Measurements from ENCODE around the gene CGN. TPM values are rescaled to one million over a fixed set of nuclear protein-coding genes. Genes with fewer than 3 reads are reported as not detected.

The CGN gene
- not detected for total RNA-seq

DNA sequence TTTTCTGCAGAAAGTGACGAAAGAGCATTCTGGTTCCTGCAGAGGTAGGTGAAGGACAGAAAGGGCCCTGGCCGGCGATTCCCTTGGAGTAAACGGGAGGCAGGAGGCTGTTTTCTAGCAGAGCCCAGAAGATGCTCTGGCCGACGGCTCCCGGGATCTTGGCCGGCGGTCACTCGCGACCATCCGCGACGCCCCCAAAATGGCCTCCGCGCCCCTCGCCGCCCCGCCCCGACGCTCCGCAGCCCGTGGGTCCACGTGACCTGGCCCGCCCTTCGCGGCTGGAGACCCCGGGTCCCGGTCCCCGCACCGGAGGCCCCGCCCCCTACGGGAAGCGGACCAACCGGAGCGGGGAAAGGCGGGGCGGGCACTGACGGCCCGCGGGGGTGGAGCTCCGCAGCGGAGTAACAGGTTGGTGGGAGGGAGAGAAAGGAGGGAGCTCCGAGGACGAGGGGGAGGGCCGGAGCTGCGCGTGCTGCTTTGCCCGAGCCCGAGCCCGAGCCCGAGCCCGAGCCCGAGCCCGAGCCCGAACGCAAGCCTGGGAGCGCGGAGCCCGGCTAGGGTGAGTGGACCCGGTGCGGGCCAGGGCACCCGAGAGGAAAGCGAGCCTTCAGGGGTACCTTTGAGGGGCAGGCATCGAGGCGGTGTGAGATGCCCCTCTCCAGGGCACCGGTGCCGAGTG, at the start of gene CGN:
CGN (plus strand) TSS at position 431 of the 679 bp plus-strand sequence. CDS start 7,133 bp downstream, outside the sequence.
- TF ChIP-seq CTCF (IDR thresholded peaks at IDR 0.05): no peak
- Histone ChIP-seq H3K4me1 (peaks cover 0 to 13% of the 10 kb centered on the region in 2 donors), H3K27ac (peak within 1 kb of the TSS; percentile 68 to 69), H3K4me3 (peak within 1 kb of the TSS; percentile 68 to 78), H3K36me3 (no peaks in the 10 kb centered on the region), H3K27me3 (no peaks in the 10 kb centered on the region), H3K9me3 (no peaks in the 10 kb centered on the region)
- peak; percentile 51 to 91 for DNase-seq (ENCODE audit: low spot score in 2 of 2)
- intact Hi-C loops (cut with DNase I): loop anchor here (1.0 to 5.0 kb wide), 3 partner anchors 30 to 69 kb away; partner anchors contain the start of gene POGZ

DNA sequence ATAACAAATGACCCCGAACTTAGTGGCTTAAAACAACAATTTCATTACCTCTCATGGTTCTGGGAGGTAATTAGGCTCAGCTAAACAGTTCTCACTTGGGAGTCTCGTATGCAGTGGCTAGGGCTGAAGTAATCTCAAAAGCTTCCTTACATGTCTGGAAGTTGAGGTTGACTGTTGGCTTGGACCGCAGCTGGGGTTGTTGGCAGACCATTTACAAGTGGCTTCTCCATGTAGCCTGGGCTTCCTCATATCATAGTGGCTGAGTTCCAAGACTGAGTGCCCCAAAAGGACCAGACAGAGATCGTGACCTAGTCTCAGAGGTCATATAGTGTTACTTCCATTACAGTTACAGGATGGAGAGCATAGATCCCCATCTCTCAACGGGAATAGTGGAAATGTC, 49.5 kb upstream of the CGN start:
- no peak for TF ChIP-seq CTCF (IDR thresholded peaks at IDR 0.05)
- Histone ChIP-seq H3K27me3 (no peaks in the 10 kb centered on the region), H3K4me3 (no peak overlapping the region), H3K9me3 (no peaks in the 10 kb centered on the region), H3K4me1 (peaks cover 4 to 12% of the 10 kb centered on the region in 2 donors), H3K36me3 (no peaks in the 10 kb centered on the region), H3K27ac (no peak overlapping the region)
- DNase-seq (ENCODE audit: low spot score in 2 of 2): no peak
- intact Hi-C loops (cut with DNase I): no loop called here

GRCh38 chr1:151465026-151465425, 46.2 kb upstream of the CGN start:
- intact Hi-C loops (cut with DNase I): no loop called here
- H3K27ac ChIP-seq: no peak overlapping the region
- no peaks in the 10 kb centered on the region for H3K9me3 ChIP-seq
- no peaks in the 10 kb centered on the region for H3K36me3 ChIP-seq
- no peak for TF ChIP-seq CTCF (IDR thresholded peaks at IDR 0.05)
- DNase-seq (ENCODE audit: low spot score in 2 of 2): no peak
- H3K4me1 ChIP-seq: no peaks in the 10 kb centered on the region
- no peaks in the 10 kb centered on the region for H3K27me3 ChIP-seq
- H3K4me3 ChIP-seq: no peak overlapping the region

GRCh38 chr1:151472856-151473731, 38.1 kb upstream of the CGN start:
- intact Hi-C loops (cut with DNase I): loop anchor here (1.0 kb wide), 2 partner anchors 14 to 35 kb away; partner anchors contain the start of gene POGZ
- no peaks in the 10 kb centered on the region for H3K9me3 ChIP-seq
- no peaks in the 10 kb centered on the region for H3K36me3 ChIP-seq
- no peaks in the 10 kb centered on the region for H3K27me3 ChIP-seq
- peak in 1 of 2 donors; percentile 70 for DNase-seq (ENCODE audit: low spot score in 2 of 2)
- H3K27ac ChIP-seq: peak overlapping the region; percentile 56 to 74
- peak overlapping the region; percentile 55 to 77 for H3K4me3 ChIP-seq
- TF ChIP-seq CTCF (IDR thresholded peaks at IDR 0.05): no peak
- H3K4me1 ChIP-seq: peaks cover 0 to 4% of the 10 kb centered on the region in 2 donors

DNA sequence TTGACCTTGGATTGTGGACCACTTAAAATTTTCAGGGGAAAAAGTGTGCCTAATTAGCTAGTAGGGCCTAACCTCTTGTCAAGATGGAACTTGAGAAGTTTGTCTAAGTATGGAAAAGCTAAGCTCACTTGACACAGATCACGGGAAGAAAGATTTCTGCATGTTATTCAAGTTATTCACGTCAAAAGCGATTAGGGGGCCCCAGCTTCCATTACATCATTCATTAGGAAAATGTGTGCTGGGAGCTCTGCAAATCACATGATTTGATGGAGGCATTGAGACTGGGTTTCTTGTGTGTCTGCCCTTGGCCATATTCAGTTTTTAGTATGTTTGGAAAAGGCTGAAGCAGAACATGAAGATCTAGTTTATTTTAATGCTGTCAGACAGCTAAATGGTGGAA, 36.4 kb upstream of the CGN start:
- Histone ChIP-seq H3K27me3 (no peaks in the 10 kb centered on the region), H3K27ac (no peak overlapping the region), H3K4me1 (peaks cover 0 to 4% of the 10 kb centered on the region in 2 donors), H3K4me3 (no peak overlapping the region), H3K36me3 (no peaks in the 10 kb centered on the region), H3K9me3 (no peaks in the 10 kb centered on the region)
- intact Hi-C loops (cut with DNase I): no loop called here
- DNase-seq (ENCODE audit: low spot score in 2 of 2): no peak
- TF ChIP-seq CTCF (IDR thresholded peaks at IDR 0.05): no peak

Data from ascending aorta (tissue), 2 donors.